ENCODE results near the gene CTAGE8.
"Not testable (repeated sequence)": the region's sequence is repeated elsewhere in the genome, so short reads cannot be mapped to it uniquely, and the experiment has no call there.

Gene CTAGE8

DNA sequence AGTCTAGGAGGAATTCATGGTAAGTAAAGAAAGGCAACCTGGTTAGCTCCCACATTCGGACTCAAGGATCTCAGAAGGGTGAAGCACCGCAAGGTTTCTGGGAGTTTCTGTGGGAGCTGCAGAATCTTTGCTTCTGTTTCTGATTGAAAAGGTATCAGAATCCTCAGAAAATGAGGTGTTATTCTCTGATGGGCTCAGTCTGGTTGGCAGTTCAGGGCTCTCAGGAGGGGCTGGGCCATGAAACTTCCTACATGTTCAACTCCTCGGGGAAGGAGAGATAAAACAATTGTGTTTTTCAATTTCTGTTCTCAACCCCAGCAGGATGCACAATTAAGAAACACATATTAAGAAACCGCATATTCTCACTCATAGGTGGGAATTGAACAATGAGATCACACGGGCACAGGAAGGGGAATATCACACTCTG, 13.6 kb downstream of the CTAGE8 start:
- no peak for DNase-seq (ENCODE audit: low read depth, low spot score)

DNA sequence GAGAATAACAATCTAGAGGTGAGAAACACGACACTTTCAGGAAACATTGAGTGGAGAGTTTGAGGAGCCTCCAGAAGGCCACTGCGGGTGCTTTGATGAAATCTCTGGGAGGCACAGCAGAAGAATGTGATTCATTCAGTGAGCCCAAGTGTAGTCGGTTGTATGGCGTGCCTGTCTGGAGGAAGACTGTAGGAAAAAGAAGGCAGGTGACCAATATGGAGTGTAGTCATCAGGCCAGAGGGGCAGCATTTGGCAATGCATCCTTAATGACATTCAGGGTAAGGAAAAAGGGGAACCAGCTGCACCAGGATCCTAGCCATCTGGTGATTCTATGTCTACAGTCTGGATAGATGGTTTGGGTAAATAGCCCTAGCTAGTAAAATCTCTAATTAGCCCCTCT, 16.8 kb downstream of the CTAGE8 start:
- DNase-seq (ENCODE audit: low read depth, low spot score): not testable (repeated sequence)

DNA sequence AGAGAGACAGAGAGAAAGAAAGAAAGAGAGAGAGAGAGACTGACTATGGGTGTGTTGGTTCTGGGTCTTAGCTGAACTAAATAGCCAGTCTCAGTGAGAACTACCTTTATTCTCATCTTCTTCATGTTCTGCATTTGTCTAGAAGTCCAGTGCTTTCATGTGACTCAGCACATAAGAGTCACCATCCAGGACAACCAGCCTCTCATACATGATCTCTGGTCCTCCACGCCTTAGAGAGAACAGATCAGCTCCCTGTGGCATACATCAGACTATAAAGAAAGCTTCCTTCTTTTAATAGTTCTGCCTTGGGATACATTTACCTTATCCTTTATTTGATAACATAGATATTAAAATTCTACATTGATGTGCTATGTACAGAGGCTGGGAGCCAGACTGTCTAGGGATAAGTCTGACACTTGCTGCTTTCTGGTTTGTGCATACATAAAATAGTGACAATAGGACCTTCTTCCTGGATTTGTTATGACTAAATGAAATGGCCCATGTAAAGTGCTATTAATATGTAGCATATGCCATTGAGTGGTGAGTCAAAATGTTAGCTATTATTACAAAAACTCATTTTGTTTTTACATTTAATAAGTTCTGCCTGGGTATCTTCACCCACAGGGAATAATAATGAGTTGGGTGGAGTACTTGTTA, 21.3 kb downstream of the CTAGE8 start:
- not testable (repeated sequence) for DNase-seq (ENCODE audit: low read depth, low spot score)

DNA sequence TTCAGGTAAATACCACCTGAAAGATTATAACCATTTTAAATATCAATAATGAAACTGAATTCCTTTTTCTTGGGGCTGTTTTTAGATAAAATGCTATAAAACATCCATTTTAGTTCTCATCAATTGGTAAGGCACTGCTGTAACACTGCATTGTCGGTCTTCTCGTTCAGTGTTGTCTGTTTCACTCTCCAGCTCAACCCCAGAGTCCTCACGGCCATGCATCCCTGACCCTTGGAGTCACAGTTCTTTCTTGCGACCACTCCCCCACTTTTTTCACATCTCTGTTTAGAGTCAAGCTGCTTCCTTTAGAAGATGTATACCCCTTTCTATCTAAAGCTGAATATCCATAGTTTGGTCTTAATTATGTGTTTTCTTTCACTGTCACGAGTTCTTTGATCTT, 22.1 kb downstream of the CTAGE8 start:
- not testable (repeated sequence) for DNase-seq (ENCODE audit: low read depth, low spot score)

DNA sequence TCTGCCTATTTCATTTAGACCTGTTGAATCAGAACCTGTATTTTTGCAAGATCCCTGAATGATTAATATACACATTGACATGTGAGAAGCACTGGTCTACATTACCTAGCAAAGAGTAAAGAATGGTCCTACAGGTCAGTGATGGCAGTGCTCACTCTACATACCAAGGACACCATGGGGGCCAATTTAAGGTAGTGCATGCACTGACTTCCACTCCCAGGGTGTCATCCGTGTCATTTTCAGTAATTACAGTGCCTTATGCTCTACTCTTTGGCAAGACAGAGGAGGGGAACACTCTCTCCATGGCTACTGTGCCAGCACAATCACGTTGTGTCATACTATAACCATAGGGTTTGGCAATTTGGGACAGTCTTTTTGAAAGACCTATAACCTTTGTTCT, 23.7 kb downstream of the CTAGE8 start:
- DNase-seq (ENCODE audit: low read depth, low spot score): not testable (repeated sequence)

DNA sequence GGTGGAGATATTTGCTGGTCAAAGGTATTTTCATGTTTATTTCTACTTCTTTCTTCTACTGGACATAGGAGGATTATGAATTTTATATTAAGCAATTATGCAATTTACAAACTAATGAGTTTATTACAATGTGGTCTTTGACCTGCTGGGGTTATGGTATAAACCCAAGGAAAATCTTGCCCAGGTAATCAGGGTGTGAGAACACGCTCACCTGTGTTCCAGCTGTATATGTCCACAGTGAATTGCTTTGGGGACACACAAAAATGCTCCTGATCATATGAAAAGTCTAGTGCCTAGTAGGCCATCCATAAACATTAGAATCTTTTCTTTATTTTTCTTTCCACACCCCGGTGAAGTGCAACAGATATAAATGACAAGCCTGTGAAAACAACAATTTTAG, 29.7 kb downstream of the CTAGE8 start, which contains the start of gene OR2A42:
Gene OR2A42, minus strand, starts transcription at position 241 of the 400 bp plus-strand sequence. CDS start 6,762 bp downstream, outside the sequence.
- DNase-seq (ENCODE audit: low read depth, low spot score): not testable (repeated sequence)

DNA sequence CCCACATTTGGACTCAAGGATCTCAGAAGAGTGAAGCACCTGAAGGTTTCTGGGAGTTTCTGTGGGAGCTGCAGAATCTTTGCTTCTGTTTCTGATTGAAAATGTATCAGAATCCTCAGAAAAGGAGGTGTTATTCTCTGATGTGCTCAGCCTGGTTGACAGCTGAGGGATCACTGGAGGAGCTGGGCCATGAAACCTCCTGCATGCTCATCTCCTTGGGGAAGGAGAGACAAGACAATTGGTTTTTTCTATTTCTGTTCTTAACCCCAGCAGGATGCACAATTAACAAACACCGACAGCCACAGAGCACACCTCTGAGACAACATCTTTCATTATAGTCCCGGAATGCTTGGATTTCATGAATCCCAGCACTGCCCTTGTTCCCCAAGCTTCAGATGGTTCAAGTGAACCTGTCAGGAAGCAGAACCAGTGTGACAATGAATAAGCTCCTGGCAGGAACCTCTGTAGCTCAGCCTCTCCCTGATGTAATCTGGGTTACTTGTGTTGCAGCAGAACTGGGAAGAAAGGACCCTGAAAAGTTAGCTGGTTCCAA, 30.5 kb downstream of the CTAGE8 start:
- not testable (repeated sequence) for DNase-seq (ENCODE audit: low read depth, low spot score)

DNA sequence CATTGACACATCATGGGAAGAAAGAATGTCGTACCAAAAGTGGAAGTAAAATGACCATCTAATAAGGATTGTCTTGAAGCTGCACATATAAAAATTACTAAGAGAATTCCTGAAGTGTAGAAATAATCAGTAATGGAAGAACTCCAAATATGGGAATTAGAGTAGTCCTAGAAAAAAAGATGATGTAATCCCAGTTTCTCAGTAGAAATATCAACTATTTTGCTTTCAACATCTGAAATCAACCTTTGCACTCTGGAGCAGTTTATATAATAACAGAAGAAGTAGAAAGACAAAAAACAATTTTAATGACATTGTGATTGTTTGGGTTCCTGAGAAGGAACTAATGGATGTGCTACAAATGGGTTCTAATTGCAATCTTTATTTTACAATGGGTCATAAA, 36.0 kb downstream of the CTAGE8 start:
- not testable (repeated sequence) for DNase-seq (ENCODE audit: low read depth, low spot score)

DNA sequence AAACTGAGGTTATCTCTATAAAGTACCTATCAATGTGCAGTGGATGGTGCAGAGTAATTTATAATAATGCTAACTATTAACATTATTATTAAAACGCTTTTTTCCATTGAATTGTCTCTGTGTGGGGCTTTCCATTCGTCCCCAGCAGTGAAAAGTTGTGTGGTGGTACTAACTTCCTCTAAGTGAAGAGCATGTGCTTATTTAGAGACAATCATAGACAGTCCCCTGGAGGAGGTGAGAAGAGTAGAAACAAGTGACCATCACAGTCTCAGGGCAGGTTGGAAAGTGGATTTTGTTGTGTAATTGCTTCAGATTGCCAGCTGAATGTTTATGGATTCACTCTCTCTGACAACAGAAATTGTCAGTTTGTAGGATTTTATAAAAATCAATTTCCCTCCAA, 38.1 kb downstream of the CTAGE8 start:
- DNase-seq (ENCODE audit: low read depth, low spot score): not testable (repeated sequence)

DNA sequence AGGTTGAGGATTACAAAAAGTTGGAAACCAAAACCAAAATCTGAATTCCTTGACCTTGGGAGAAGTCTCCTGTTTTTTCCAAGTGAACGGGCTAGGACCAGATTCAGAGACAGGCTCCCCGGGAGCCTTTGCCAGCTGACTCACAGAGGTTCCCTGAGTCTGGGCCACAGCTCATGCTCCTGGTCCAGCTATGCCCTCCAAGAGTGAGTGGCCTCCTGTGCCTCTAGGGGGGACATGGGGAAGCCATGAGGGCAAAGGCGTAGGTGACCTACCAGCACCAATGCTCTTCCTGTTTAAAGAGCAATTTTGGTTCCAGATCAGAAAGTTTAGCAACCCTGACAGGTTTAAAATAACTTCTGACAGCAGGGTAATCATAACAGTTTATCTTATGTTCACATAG, 40.3 kb downstream of the CTAGE8 start:
- DNase-seq (ENCODE audit: low read depth, low spot score): not testable (repeated sequence)

DNA sequence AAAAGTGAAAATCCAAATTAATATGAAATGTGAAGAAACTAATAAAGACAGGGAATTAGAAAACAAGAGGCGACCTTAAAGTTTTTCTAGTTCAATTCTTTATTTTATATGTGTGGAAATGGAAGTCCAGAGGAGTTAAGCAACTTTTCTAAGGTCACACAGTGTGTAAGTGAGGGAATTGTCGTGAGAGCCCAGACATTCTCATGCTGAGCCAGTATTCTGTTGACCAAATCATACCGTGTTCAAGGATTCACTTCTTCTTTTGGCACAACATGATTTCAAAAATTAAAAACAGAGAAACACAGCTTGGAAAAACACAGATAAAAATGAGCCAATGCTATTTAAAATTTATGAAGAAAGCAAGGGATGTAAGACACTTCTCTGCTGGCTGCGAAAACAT, 42.2 kb downstream of the CTAGE8 start:
- DNase-seq (ENCODE audit: low read depth, low spot score): not testable (repeated sequence)

DNA sequence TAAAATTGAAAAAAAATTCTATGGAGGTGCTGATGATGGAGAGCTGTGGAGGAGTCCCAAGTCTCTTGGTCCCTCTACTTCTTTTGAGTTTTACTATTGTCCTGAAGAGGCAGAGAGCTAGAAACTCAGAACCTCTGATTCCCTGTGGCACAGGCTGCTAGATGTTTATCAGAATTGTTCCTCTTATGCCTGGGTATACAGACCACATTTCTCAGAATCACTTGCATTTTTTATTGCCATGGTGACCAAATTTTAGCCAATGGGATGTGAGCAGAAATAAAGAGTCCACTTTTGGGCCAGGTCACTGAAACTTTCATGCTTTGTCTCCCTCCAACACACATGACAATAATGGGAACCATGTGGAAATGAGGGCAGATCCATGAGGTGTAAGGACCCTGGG, 45.4 kb downstream of the CTAGE8 start:
- not testable (repeated sequence) for DNase-seq (ENCODE audit: low read depth, low spot score)

DNA sequence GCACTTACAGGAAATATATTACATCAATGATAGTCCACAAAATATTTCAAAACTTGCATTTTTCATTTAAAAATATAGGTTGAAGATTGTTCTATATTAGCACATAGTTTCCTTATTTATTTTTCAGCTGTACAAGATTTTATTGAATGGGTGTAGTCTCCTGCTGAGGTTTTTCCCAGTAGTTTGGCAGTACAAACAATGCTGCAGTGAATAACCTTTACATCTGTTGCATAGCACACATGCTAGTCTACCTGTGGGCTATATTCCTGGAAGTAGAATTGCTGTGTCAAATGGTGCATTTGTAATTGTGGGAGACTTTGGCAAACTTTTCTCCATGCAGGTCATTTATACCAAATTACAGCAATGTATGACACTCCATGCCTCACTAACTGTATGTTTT, 48.6 kb downstream of the CTAGE8 start:
- not testable (repeated sequence) for DNase-seq (ENCODE audit: low read depth, low spot score)

DNA sequence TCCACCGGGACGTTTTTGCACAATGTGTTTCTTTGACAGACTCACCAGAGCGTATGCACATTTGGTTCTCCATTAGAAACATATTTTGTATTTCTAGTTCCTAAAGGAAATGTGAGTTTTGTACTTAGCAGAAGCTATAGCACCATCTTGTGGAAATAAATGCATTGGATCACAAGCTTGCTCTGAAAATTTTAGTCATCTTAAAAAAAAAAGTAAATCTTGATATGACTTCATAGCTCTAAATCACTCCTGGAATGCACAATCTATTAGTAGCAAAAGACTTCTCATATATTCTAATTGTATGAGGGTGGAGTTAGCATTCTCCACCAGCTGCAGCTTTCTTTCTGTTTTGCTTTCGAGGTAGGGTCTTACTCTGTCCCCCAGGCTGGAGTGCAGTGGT, 49.9 kb downstream of the CTAGE8 start:
- DNase-seq (ENCODE audit: low read depth, low spot score): not testable (repeated sequence)

DNA sequence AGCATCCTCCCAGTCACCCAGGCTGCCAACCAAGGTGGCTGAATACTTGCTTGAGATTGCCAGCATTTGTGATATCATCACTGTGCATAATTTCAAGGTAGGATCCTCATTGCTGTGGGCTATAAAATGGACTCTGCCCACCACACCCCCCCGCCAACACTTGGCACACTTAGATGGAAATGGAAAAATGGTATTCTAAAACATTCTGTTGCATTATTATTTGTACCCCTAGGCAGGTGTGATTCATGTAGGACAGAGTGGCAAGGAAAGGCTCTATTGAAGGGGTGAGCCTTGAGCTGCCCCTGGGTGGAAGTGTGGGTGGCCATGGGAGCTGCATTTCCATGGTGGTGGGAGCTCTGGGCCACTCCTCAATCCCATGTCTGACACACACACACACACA, 50.5 kb downstream of the CTAGE8 start:
- DNase-seq (ENCODE audit: low read depth, low spot score): not testable (repeated sequence)

DNA sequence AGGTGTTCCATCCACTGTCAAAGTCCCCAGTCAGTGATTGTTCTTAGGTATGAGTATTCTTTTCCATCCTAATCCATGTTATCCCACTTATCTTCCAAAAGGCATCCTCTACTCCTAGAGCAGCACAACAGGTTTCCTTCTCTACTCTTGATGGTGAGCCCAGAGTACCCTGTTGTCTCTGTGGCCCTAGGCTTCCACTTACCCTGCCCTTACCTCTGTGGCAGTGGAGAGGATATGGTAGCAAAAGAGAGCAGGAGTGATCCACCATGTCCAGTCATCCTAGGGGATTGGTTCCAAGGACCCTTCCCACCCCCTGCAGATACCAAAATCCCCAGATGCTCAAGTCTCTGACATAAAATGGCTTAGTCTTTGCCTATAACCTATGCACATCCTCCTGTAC, 51.9 kb downstream of the CTAGE8 start:
- DNase-seq (ENCODE audit: low read depth, low spot score): not testable (repeated sequence)
